Stimulated activated CD4-positive, alpha-beta T cell treated with anti-CD3 and anti-CD28 coated beads, Interleukin-1b, Interleukin-23, amount 100 ng/mL, for 4 hours (primary cell): Measurements from ENCODE around the gene PTPRD.
"Not testable (repeated sequence)": the region's sequence is repeated elsewhere in the genome, so short reads cannot be mapped to it uniquely, and the experiment has no call there.

Experiments used
- DNase-seq, 2 donors: peaks; one replicate each; pipeline ENCODE4 v3.0.0-alpha.2; 2020; ENCODE audit warnings: low read depth in 2 of 2

The PTPRD gene

DNA sequence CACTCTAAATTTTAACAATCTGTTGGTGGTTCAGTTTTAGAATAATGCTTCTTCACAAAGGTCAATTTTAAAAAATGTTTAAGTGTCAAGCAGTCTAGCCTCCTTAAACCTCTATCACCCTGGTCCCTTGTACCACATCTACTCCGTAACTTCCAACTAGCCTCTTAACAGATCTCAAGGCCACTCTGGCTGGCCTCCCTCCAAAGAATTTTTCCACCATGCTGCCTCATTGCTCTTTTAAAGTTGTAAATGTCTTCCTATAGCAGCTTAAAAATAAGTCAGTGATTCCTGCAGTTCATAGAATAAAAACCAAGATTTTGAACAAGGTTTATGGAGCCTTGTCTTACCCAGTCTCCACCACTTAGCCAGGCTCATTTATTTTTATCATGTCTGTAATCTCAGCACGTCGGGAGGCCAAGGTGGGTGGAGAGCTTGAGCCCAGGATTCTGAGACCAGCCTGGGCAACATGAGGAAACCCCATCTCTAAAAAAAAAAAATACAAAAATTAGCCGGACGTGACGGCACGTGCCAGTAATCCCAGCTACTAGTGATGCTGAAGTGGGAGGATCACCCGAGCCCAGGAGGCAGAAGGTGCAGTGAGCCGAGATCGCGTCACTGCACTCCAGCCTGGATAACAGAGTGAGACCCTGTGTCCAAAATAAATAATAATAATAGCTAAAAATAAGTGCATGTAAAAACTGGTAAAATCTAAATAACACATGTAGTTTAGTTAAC lies 1888.4 kb downstream of the PTPRD start:
- no peak for DNase-seq

DNA sequence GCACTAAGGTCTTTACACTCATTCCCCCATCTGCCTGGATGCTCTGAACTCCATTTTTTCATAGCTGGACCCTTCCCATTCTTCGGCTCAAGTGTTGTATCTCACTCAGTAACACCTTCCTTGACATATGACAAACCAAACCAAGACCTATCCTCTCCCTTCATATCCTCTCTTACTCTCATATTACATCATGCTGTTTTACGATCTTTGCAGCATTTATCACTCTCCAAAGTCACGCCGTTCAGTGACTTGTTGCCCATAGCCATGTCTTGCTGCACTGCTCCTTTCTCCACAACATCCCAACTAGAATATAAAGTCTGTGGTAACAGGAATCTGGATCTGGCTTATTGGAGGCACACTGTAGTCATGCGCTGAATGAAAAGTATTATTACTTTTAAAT lies 1889.6 kb downstream of the PTPRD start:
- no peak for DNase-seq

DNA sequence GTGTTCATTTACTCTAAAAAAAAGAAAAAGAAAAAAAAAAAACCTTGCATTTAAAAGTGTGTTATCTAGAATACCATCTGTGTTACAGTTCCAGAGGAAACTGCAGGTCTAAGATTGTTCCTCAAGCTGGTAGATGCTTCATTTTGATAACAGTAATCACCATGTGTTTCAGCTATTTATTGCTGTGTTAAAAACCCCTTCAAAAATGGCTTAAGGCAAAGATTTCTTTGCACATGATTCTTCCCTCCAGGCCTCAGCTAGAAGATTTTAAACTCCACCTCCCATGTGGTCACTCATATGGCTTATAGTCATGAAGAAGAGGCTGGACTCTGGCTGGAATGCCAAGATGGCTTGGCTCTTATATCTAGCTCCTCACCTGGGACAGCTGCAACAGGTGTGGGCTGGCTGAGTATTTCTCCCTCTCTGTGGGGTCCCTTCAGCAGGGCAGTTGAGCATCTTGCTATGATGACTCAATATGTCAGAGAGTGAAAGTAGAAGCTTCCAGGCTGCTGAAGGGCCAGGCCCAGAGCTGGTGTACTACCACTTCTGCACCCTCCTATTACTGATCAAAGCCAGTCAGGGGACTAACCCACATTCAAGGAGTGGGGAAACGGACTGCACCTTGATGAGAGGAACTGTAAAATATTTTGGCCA lies 1892.8 kb downstream of the PTPRD start:
- DNase-seq = no peak

DNA sequence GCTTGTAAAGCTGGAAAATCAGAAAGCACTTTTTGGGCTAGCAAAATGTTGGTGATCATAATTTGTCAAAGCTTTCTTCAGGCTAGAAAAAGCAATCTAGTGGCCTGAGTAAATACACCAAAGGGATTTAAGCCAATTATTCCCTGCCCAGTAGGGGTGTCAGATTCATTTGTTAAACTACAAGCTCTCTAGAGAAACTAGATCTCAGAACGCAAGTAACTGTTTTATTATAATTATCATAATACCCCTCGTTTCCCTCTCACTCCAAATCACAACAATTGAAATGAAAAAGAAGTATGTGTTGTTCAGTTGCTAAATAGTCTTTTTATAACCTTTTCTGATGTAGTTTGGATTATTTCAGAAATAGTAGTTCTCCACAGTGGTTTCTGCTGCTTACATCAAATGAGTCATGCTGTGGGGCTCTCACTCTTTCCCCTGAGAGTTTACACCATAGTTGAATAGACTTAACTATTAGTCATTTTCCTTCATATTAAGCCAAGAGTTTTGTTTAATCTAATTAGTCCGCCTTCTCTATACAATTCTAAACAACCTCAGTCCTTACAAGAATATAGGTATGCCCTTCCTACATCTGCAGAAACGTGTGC lies 1894.6 kb downstream of the PTPRD start:
- no peak for DNase-seq

DNA sequence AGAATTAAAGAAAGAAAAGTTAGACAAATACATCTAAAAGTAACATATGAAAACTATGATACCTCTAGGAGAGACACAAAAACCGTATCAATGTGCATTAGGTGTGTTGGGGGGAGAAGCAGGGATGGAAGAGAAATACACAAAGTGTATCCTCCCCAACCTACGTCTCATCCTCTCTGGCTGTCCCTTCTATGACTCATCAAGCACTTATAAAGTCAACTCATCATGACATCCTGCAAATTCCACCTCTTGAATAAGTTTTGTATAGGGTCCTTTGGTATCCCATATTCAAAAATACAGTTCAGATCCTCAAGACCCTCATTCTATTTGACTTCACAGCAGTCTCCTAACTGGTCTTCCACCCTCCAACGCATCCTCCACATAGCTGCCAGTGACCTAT lies 1895.7 kb downstream of the PTPRD start:
- DNase-seq = no peak

DNA sequence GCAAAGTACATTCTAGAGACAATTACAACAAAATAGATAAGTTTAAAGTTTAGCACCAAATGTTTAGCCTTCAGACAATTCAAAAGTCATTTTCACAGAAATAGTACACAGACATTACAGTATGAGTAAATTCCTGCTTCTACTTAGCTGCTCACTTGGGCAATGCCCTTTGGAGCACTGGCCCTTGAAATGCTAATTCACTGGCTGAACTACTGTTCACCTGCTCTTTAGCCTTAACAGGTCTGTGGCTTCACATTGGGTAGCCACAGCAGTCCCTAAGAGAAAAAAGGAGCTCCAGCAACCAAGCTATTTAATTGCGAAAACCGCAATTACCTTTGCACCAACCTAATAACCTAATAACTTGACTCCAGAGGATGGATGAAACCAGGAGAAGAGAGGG lies 1897.0 kb downstream of the PTPRD start:
- DNase-seq = no peak

DNA sequence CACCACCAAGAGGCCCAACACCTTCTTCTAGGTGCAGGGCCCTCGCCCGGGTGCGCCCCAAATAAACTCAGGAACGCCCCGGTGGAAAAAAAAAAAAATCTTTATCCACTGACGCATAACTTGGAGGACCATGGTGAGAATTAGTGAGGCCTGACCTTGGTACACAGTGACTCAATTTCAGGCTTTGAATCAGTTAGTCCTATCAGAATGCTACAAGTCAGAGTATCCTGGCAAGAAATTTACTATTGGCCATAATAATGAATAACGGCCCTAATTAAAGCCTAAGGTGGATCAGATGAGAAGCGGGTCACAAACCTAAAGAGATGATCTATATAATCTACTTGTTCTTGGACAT lies 1899.0 kb downstream of the PTPRD start:
- DNase-seq = no peak

DNA sequence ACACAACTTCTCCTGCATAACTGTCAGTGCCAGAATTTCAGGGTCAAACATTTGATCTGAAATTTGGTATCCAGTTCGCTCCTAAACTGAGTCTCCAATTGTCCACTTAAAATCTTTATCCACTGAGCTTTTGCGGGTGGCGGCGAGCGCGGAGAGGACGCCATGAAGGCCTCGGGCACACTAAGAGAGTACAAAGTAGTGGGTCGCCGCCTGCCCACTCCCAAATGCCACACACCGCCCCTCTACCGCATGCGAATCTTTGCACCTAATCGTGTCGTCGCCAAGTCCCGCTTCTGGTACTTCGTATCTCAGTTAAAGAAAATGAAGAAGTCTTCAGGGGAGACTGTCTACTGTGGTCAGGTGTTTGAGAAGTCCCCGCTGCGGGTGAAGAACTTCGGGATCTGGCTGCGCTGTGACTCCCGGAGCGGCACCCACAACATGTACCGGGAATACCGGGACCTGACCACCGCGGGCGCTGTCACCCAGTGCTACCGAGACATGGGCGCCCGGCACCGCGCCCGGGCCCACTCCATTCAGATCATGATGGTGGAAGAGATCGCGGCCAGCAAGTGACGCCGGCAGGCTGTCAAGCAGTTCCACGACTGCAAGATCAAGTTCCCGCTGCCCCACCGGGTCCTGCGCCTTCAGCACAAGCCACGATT lies 1899.5 kb downstream of the PTPRD start:
- no peak for DNase-seq

DNA sequence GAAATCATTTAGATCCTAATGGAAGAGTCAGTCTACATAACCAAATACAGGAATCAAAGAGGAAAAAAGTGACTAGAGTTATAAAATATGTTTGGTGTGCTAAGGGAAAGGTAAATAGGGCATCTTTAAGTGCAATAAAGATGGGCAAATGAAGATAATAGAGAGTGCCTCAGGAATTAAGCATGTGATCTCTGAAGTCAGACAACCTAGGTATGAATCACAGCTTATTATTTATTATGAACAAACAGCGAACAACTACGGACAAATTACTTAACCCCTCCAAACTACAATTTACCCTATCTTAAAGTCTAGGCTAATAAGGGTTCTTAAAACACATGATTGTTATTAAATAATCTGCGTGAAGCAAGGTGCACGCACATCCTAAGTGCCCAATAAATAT lies 1903.1 kb downstream of the PTPRD start:
- DNase-seq = no peak

DNA sequence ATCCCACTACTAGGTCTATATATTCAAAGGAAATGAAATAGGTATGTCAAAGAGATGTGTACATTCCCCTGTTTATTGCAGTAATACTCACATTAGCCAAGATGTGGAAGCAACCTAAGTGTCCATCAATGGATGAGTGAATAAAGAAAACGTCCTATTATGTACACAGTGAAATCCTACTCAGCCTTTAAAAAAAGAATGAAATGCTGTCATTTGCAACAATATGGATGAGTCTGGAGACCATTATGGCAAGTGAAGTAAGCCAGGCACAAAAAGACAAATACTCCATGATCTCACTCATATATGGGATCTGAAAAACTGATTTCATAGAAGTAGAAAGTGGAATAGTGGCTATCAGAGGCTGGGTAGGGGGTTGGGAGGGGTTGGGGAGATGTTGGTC lies 1904.1 kb downstream of the PTPRD start:
- DNase-seq = no peak

DNA sequence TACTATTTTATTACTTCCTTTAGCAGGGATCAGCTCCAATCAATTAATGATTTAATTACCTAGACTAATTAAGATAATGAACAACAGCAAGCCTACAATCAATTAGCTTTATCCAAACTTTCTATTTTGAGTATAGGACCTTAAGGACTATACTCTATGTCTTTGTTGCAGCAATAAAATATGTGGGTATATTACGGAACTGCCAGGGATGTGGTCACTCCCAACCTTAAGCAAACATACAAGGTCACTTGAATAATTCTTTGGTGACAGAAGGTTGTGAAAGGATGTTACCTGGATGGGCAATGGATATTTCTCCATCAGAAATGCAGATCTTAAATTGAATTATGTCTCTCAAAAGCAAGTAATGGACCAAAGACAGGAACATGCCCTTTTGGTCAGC lies 1905.8 kb downstream of the PTPRD start:
- no peak for DNase-seq

DNA sequence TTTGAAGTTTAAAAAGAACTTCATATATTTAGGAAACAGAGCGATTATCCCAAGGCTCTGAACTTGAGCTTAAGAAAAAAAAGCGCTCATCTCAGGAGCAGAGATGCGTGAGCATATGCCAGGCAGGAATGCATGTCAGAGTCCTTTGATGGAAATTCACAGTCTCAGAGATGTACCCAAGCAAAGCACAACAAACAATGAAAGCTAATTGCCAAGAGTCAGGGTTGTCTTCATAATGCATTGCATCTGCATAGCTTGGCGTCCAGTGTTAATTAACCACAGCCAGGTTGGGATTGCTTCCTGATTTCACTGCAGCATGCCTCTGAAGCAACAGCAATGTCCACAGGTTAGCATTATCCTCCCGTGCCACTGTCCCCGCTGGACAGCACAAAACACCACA lies 1906.3 kb downstream of the PTPRD start:
- no peak for DNase-seq

DNA sequence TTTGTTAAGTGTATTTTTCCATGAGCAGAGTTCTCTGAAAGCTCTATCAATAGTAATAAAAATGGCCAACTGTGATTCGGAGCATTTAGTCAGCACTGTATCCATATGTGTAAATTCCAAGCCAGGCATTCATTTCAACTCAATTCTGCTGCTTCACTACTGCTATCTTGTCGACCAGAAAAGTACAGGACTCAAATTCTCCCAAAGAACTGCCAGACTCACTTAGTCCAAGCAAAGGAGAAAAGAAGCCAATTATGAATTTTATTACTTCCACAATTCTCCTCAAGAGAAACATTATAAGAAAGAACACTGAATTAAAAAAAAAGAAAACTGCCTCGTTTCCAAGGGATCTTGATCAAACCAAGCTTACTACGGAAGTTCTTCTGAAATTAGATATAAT lies 1906.9 kb downstream of the PTPRD start:
- DNase-seq = no peak

DNA sequence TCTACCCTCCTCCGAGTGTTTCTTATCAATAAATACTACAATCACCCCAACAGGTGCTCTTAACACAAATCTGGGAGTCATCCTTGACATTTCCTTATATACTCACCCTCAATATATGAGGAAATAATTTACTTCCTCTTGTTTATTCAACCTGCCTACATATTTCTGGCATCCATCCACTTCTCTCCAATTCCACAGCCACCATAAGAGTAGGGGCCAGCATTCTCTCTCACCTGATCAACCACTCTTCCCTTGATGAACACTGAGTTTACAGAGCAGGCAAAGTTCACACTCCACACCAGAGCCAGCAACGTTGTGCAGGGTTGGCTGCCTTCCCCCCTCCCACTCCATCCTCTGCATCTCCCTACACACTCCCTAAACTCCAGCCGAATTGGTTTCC lies 1908.9 kb downstream of the PTPRD start:
- no peak for DNase-seq

DNA sequence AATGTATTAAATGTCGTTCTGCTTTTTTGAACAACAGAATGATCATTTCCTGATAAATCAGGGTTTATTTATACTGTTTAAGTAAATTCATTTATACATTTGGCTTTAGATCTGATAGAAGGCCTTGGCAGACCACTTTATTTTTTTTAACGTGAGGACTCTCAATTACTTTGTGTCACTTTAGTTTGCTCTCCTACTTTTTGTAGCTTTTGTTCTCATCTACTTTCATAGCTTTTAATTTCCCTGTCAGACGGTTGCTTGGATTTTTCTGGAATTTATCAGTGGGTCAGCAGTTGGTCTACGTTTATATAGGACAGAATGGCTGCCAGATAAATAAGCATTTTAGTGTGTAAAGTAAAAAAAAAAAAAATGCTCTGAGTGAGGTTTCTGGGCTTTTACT lies 1910.9 kb downstream of the PTPRD start:
- DNase-seq = no peak

DNA sequence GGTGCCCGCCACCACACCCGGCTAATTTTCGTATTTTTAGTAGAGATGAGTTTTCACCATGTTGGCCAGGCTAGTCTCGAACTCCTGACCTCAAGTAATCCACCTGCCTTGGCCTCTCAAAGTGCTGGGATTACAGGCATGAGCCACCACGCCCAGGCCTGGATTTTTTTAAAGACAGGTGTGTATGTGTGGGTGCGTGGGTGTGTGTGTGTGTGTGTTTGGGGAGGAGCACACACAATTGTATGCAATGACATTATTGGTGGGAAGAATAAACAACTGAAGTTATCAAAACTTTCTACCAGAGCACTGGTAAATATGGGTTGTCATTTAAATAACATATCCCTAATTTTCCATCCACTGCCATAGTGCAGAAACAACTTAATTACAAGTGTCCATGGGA lies 1915.2 kb downstream of the PTPRD start:
- not testable (repeated sequence) for DNase-seq

DNA sequence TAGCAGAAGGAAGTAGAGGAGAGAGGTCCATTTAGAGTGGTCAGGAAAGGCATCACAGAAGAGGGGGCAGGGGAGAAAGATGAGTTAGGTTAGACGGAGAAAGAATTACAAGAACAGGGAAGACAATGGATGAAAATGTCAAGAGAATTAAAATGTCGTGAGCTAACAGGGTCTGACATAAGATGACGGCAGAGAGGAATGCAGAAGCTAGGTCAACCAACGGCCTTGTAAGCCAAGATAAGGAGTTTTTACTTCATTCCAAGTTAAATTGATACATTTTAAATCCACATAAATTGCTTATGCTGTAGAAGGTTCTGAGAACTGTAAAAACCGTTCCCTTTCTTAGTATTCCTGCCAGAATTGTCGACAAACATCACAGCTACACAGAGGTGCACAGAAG lies 1916.3 kb downstream of the PTPRD start:
- DNase-seq = no peak

DNA sequence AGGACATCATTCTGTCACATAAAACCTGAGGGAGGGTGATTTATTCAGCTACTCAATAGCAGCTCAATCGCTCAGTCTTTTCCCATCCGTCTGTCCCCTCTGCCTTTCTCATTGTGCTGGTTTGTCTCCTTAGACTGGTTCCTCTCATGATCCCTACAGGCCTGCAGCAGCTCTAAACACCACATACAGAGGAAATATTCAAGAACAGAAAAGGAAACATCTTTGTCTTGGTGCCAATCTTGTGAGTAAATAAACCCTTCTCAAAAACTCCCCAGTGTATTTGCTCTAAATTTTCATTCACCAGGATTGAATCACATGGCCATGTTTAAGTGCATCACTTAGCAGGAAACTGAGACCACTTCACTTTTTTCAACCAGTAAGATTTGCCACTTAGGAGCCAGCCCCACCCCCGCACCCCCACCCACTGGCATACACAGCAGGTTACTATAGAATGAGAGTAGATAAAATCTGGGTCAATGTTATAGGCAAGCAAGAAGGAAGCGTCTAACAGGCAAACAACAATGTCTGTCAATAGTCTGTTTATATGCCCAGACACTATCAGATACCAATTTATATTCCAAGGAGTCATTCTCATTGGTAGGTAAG lies 1917.7 kb downstream of the PTPRD start:
- no peak for DNase-seq

DNA sequence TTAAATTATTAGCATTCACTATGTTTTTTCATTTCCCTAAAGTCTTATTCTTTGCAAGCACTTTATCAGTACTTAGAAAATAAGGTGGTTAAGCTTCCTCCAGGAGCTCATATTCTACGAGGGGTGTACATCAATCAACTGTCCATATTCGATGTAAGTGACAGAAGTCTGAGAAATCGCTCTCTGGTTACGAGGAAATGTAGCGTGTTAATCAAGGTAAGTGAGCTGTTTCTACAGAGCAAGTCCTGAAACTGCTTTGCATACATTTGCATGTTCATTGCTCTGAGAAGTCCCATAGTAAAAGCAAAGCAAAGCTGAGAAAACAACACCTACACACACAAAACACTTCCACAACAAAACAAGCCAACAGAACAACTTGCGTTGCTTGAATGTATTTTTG lies 1919.3 kb downstream of the PTPRD start:
- no peak for DNase-seq

DNA sequence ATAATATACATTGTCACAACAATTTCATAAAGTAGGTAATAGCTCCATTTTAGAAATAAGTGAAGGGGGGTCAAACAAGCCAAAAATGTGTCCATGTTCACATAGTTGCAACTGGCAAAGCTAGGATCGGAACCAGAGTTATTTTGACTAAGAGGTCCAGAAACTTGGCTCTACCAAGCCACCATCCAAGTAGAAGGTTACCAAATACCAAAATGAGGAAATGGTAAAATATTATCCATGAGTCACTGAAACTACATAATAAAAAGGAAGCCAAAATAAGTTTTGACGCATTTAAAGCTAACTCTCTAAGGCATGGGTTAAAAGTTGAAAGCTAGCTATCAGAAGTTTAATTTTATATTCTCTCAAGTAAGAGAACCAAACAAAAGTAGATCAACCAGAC lies 1926.3 kb downstream of the PTPRD start:
- no peak for DNase-seq

DNA sequence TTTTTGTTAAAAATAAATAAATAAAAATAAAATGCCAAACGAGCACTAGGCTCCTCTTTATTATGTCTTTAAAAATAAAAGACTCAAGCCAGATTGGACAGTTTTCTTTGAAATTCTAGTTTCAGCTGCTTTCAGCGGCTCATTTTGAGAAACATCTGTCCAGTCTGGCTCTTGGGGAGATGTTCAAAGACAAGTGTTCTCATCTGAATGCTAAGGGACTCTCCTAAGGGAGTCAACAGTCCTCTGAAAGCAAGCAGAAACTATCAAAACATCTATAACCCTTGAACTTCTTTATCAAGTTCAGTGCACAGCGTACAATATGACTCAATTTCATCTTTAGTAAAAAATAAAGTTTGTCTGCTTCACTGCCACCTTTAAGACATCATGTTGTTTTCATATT lies 1927.0 kb downstream of the PTPRD start:
- no peak for DNase-seq

DNA sequence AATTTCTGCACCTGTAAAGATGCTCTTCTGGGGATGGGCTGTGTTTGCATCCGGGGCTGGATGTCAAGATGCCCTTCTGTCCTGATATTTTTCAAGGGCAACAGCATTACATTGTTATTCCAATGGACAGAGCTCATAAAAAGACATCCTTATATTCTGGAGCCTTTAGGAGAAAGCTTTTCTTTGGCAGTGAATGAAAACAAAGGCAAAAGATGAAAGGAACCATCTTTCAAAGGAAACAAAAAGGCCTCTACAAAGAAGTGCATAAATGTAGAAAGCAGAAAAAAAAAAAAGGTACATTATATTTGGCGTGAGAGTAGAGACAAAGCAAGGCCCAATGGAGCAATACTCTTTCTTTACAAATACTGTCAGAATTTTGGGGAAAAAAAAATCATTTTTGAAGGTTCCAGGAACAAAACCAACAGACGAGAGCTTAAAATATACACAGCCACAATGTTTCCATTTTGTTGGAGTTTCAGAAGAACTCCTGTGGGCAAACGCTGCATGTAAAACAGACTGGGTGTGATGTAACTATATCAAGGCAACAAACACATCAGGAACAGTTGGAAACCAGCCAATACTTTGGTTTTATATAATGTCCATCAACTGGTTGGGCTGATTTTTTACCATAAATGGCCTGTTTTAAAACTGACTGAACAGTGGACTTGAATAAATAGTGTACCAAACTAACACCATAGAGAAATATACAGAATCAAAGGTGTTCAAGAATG lies 1927.7 kb downstream of the PTPRD start:
- DNase-seq = no peak
